ENCODE measurements around the gene SLITRK2.

Gene SLITRK2

DNA sequence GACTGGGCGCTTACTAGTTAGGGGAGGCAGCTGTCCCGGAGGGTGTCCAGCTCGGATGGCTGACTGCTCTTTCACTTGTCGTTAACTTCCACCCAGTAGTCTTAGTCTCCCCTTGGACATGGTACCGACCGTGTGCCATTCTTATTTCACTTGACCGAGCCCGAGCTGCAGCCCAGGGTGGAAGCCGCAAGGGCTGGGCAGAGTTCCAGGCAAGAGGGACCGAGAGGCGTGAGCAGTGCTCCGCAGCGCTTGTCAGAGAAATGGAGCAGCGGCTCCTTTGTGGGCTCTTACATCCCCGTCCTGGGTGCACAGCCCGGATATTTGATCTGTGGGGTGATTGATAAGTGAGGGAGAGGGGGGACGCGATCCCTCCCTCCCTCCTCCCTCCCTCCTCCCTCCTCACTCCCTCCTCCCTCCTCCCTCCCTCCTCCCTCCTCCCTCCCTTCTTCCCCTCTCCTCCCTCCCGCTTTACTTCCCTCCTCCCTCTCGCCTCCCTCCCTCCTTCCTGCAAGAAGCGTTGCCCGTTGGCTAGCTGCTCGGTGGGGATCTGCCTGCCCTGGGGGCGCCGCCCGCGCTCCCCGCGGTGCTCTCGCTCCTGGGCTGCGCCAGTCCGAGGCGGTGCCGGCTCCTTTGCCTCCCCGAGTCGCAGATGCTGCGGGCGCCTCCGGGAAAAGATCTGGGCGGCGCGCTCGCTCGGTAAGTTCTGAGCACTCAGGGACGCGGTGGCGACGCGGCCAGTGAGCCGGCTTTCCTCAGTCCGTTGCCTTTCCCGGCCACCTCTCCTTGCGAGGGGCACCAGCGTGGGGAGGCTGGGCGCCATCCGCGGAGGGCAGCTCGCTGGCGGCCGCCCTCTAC lies at the start of gene SLITRK2:
TSS of gene SLITRK2 (plus strand) at position 499 of the 855 bp plus-strand sequence. CDS start 4,597 bp downstream, outside the sequence.
- Histone ChIP-seq H3K9me3 (ENCODE audit: low read length) (no peaks in the 10 kb centered on the region), H3K27ac (ENCODE audit: low read depth, low read length) (no peak within 1 kb of the TSS), H3K9ac (ENCODE audit: low read length) (no peak within 1 kb of the TSS), H3K27me3 (ENCODE audit: control insufficient read depth in 1 of 2, insufficient read depth in 2 of 2, low read length in 2 of 2) (peaks cover 9 to 36% of the 10 kb centered on the region in 2 donors), H3K4me3 (ENCODE audit: low read depth in 1 of 2, low read length in 2 of 2) (peak within 1 kb of the TSS in 1 of 2 donors; percentile 18), H3K4me1 (ENCODE audit: insufficient read depth, low read length) (no peaks in the 10 kb centered on the region), H3K36me3 (ENCODE audit: insufficient read depth, low read length) (no peaks in the 10 kb centered on the region)

DNA sequence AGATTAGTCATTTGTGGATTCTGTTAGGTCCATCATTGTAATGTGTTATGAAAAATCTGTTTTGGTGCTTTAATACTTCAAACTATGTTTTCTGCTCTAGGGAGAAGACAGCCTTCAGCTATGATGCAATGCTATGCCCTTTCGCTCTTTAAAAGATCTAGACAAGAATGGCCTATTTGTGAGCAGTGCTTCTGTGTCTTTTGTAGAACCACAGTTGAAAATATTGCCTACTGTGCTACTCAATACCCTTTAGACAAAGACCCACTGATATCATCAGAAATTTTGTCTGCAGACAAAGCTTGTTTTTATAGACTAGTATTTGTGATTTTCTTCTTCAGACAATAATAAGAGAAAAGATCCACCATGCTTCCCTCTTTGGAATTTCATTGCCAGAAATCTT lies 44.6 kb upstream of the SLITRK2 start:
- H3K27me3 ChIP-seq (ENCODE audit: control insufficient read depth in 1 of 2, insufficient read depth in 2 of 2, low read length in 2 of 2), result no peaks in the 10 kb centered on the region
- no peak overlapping the region for H3K4me3 ChIP-seq (ENCODE audit: low read depth in 1 of 2, low read length in 2 of 2)
- no peaks in the 10 kb centered on the region for H3K36me3 ChIP-seq (ENCODE audit: insufficient read depth, low read length)
- no peak overlapping the region for H3K9ac ChIP-seq (ENCODE audit: low read length)
- H3K27ac ChIP-seq (ENCODE audit: low read depth, low read length), result no peak overlapping the region
- H3K4me1 ChIP-seq (ENCODE audit: insufficient read depth, low read length), result no peaks in the 10 kb centered on the region
- H3K9me3 ChIP-seq (ENCODE audit: low read length), result no peaks in the 10 kb centered on the region

- Histone ChIP-seq H3K9ac (ENCODE audit: low read length) (no peak overlapping the region), H3K27me3 (ENCODE audit: control insufficient read depth in 1 of 2, insufficient read depth in 2 of 2, low read length in 2 of 2) (no peaks in the 10 kb centered on the region), H3K4me3 (ENCODE audit: low read depth in 1 of 2, low read length in 2 of 2) (no peak overlapping the region), H3K36me3 (ENCODE audit: insufficient read depth, low read length) (no peaks in the 10 kb centered on the region), H3K9me3 (ENCODE audit: low read length) (no peaks in the 10 kb centered on the region), H3K4me1 (ENCODE audit: insufficient read depth, low read length) (no peaks in the 10 kb centered on the region), H3K27ac (ENCODE audit: low read depth, low read length) (no peak overlapping the region)
Observed at GRCh38 chrX:145792281-145792680, 25.3 kb upstream of the SLITRK2 start.

DNA sequence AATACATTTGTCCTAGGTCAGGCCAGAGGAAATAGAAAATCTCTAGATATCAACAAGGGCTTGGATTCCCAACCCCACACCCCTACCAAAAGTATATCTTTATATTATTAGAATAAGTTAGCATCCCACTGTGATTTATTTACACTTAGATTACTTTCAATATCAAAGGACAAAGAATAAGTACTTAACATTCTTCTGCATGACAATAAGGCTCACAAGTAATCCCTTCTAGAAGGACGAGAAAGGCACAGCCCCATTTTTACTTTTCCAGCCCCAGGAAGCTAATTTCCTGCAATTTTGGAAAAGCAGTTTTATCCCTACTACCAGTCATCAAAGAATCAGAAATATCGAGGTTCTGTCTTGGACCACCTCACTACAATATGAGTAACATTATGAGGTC lies 14.1 kb upstream of the SLITRK2 start:
- Histone ChIP-seq H3K36me3 (ENCODE audit: insufficient read depth, low read length) (no peaks in the 10 kb centered on the region), H3K4me1 (ENCODE audit: insufficient read depth, low read length) (no peaks in the 10 kb centered on the region), H3K4me3 (ENCODE audit: low read depth in 1 of 2, low read length in 2 of 2) (no peak overlapping the region), H3K27me3 (ENCODE audit: control insufficient read depth in 1 of 2, insufficient read depth in 2 of 2, low read length in 2 of 2) (no peaks in the 10 kb centered on the region), H3K27ac (ENCODE audit: low read depth, low read length) (no peak overlapping the region), H3K9me3 (ENCODE audit: low read length) (no peaks in the 10 kb centered on the region), H3K9ac (ENCODE audit: low read length) (no peak overlapping the region)

DNA sequence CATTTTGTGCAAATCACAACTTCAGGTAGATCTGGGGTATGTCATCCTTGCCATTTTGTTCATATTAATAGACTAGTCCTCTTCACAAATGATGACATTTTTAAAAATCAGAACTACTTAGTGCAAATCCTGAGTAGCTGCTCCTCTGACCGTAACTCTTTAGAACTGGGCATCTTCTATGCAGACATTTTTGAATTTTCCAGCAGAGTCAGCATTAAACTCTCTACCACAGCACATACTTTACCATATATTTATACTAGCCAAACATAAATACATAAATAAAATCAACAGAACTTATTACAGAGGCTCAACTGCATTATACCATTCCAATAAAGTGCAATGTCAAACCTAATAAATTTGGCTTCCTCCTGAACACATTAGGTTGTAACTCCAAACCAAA lies 4.5 kb upstream of the SLITRK2 start:
- no peak overlapping the region for H3K27ac ChIP-seq (ENCODE audit: low read depth, low read length)
- no peaks in the 10 kb centered on the region for H3K4me1 ChIP-seq (ENCODE audit: insufficient read depth, low read length)
- no peak overlapping the region for H3K4me3 ChIP-seq (ENCODE audit: low read depth in 1 of 2, low read length in 2 of 2)
- H3K36me3 ChIP-seq (ENCODE audit: insufficient read depth, low read length), result no peaks in the 10 kb centered on the region
- no peak overlapping the region for H3K9ac ChIP-seq (ENCODE audit: low read length)
- peaks cover 0 to 4% of the 10 kb centered on the region in 2 donors for H3K27me3 ChIP-seq (ENCODE audit: control insufficient read depth in 1 of 2, insufficient read depth in 2 of 2, low read length in 2 of 2)
- H3K9me3 ChIP-seq (ENCODE audit: low read length), result no peaks in the 10 kb centered on the region

DNA sequence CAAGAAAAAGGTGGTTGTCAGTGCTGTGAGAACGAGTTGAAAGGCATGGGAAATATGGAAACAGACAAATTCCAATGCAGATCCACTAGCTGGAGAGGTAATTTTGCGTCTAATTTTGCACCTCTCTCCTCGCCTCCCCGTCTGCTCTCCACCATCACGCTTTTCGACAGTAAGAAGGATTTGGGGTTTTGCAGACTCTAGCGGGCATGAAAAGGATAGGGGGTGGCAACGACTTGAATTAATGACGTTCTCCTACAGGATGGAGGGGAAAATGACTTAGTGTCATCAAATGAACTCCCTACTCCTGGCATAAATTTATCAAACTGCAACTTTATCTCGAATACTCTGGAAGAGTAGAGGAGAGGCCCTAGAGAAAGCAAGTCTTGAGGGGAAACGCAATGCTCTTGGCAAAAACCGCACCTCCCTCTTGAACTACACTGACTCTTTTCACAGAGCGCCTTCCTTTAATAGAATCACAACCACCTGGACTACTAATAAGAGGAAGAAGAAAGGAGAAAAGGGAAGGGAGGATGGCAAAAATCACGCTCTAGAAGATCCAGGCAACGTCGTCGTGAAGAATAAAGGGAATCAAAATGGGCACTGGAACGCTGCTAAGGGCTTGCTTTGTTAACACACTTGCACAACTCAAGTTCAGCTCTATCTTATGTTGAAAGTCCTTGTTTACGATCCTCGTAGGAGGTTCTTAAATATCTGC lies 871 bp upstream of the SLITRK2 start:
- no peak overlapping the region for H3K4me3 ChIP-seq (ENCODE audit: low read depth in 1 of 2, low read length in 2 of 2)

DNA sequence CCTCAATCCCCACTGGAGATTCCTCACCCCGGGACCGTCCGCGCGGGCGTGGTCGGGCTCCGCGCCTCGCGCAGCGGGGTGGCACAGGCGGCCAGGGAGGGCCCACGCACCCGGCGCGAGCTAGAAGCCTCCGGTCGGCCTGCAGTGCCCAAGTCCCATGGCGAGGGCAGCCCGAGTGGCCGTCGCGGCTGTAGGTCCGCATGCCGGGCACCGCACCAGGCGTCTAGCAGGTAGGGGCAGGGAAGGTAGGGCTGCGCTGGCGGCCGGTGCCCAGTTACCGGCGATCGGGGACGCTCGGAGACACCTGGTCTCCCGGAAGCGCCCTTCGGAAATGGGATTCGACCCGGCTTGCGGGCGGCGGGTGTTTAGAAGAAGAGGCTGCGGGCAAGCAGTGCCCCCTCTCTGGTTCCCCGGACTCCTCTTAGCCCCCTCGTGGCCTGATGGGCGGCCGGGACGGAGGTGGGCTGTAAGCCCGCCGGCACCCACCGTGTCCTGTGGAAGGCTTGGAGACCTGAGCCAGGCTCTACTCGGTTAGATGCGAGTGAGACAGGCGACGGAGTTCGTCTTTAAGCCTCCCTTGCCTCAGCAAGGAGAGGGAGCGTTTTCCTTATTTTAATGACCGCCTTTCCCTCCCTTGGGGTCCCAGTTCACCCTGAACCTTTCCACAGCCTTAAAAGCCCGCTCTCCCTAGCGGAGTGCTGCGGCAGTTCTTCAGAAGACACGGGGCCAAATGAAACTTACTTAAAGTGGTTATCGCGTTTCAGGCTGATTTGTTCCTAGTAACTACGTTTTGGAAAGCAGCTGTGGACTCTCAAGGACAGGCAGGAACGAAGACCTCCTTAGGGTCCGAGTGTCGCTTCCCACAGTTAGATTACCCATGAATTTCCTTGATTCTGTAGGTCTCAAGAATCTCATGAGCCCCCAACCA lies 821 bp downstream of the SLITRK2 start:
- no peak overlapping the region for H3K27ac ChIP-seq (ENCODE audit: low read depth, low read length)
- no peaks in the 10 kb centered on the region for H3K36me3 ChIP-seq (ENCODE audit: insufficient read depth, low read length)
- no peaks in the 10 kb centered on the region for H3K4me1 ChIP-seq (ENCODE audit: insufficient read depth, low read length)
- peaks cover 15 to 36% of the 10 kb centered on the region in 2 donors for H3K27me3 ChIP-seq (ENCODE audit: control insufficient read depth in 1 of 2, insufficient read depth in 2 of 2, low read length in 2 of 2)
- no peak overlapping the region for H3K9ac ChIP-seq (ENCODE audit: low read length)
- no peaks in the 10 kb centered on the region for H3K9me3 ChIP-seq (ENCODE audit: low read length)
- H3K4me3 ChIP-seq (ENCODE audit: low read depth in 1 of 2, low read length in 2 of 2), result peak overlapping the region in 1 of 2 donors; percentile 18

More for the DNA sequence above, 871 bp upstream of the SLITRK2 start:
- H3K9ac ChIP-seq (ENCODE audit: low read length), result no peak overlapping the region
- H3K36me3 ChIP-seq (ENCODE audit: insufficient read depth, low read length), result no peaks in the 10 kb centered on the region
- peaks cover 3 to 33% of the 10 kb centered on the region in 2 donors for H3K27me3 ChIP-seq (ENCODE audit: control insufficient read depth in 1 of 2, insufficient read depth in 2 of 2, low read length in 2 of 2)
- H3K9me3 ChIP-seq (ENCODE audit: low read length), result no peaks in the 10 kb centered on the region
- H3K4me1 ChIP-seq (ENCODE audit: insufficient read depth, low read length), result no peaks in the 10 kb centered on the region
- no peak overlapping the region for H3K27ac ChIP-seq (ENCODE audit: low read depth, low read length)

- no peaks in the 10 kb centered on the region for H3K36me3 ChIP-seq (ENCODE audit: insufficient read depth, low read length)
- no peaks in the 10 kb centered on the region for H3K9me3 ChIP-seq (ENCODE audit: low read length)
- H3K4me3 ChIP-seq (ENCODE audit: low read depth in 1 of 2, low read length in 2 of 2), result no peak overlapping the region
- H3K27me3 ChIP-seq (ENCODE audit: control insufficient read depth in 1 of 2, insufficient read depth in 2 of 2, low read length in 2 of 2), result peaks cover 17 to 36% of the 10 kb centered on the region in 2 donors
- no peak overlapping the region for H3K9ac ChIP-seq (ENCODE audit: low read length)
- H3K4me1 ChIP-seq (ENCODE audit: insufficient read depth, low read length), result no peaks in the 10 kb centered on the region
- no peak overlapping the region for H3K27ac ChIP-seq (ENCODE audit: low read depth, low read length)
Observed at GRCh38 chrX:145820825-145821224, 3.2 kb downstream of the SLITRK2 start.

DNA sequence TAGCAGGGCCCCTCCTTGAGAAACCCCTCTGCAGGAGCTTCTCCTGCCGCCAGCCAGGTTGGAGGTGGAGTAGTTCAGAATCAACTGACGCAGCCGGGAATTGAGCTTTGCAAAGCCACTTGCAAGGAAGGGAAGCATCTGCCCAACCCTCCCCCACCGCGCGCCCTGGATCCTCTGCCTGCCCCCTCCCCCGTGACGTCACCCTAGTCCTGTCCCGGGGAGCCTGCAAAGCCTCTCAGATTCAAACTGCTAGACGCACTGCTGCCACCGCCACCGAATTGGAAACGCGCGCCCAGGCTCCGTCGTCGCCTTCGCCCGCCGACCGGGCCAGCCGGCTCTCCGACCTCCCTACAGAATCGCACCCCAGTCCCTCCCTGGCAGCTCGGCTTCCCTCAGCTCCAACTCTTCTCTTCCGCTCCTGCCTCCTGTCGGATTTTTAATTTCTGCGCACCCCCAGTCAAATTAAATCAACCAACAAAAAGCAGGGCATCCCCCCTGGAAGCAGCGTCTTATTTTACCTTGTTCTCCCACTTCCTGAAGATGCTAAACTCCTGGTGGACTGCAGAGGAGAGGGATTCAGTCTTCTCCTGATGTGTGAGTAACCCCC lies 3.8 kb downstream of the SLITRK2 start:
- no peak overlapping the region for H3K4me3 ChIP-seq (ENCODE audit: low read depth in 1 of 2, low read length in 2 of 2)
- peaks cover 17 to 36% of the 10 kb centered on the region in 2 donors for H3K27me3 ChIP-seq (ENCODE audit: control insufficient read depth in 1 of 2, insufficient read depth in 2 of 2, low read length in 2 of 2)
- H3K36me3 ChIP-seq (ENCODE audit: insufficient read depth, low read length), result no peaks in the 10 kb centered on the region
- H3K4me1 ChIP-seq (ENCODE audit: insufficient read depth, low read length), result no peaks in the 10 kb centered on the region
- H3K9ac ChIP-seq (ENCODE audit: low read length), result no peak overlapping the region
- no peak overlapping the region for H3K27ac ChIP-seq (ENCODE audit: low read depth, low read length)
- no peaks in the 10 kb centered on the region for H3K9me3 ChIP-seq (ENCODE audit: low read length)

DNA sequence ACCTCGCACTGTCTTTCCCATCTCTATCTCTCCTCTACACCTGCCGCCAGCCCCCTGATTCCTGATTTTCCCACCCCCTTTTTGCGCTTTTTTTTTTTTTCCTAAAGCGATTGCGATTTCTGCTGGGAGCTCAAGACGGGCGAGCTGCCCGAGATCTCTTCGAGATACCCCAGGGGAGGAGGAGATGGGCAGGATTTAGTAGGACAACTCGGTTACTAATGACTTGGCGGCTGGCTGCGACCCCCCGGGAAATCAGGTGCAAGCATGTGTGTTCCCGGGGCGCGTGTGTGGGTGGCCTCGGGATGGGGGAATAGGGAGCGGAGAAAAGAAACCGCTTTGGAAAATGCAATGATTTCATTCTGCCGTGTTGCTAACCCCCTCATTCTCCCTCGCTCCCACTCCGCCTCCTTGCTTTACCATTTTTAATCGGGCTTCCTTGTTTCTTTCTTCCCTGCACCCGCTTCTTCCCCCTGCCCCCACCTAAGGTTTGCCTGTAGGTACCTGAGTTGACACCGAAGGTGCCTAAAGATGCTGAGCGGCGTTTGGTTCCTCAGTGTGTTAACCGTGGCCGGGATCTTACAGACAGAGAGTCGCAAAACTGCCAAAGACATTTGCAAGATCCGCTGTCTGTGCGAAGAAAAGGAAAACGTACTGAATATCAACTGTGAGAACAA lies 4.4 kb downstream of the SLITRK2 start:
- H3K4me1 ChIP-seq (ENCODE audit: insufficient read depth, low read length), result no peaks in the 10 kb centered on the region
- peaks cover 17 to 36% of the 10 kb centered on the region in 2 donors for H3K27me3 ChIP-seq (ENCODE audit: control insufficient read depth in 1 of 2, insufficient read depth in 2 of 2, low read length in 2 of 2)
- no peak overlapping the region for H3K9ac ChIP-seq (ENCODE audit: low read length)
- no peak overlapping the region for H3K27ac ChIP-seq (ENCODE audit: low read depth, low read length)
- H3K36me3 ChIP-seq (ENCODE audit: insufficient read depth, low read length), result no peaks in the 10 kb centered on the region
- no peak overlapping the region for H3K4me3 ChIP-seq (ENCODE audit: low read depth in 1 of 2, low read length in 2 of 2)
- H3K9me3 ChIP-seq (ENCODE audit: low read length), result no peaks in the 10 kb centered on the region
